Measurements from ENCODE around the gene ZMYM2. TPM values are rescaled to one million over a fixed set of nuclear protein-coding genes. Genes with fewer than 3 reads are reported as not detected.

The ZMYM2 gene
- total RNA-seq, 4 donors from 2014 or later, result 50.3 to 149 (median 77.1) TPM

GRCh38 chr13:20016649-20017364, 58.3 kb downstream of the ZMYM2 start:
- H3K4me3 ChIP-seq, result no peak overlapping the region
- H3K27ac ChIP-seq, result no peak overlapping the region
- H3K9me3 ChIP-seq, result peaks cover 0 to 9% (median 0%) of the 10 kb centered on the region in 4 donors
- H3K36me3 ChIP-seq, result peaks cover 0 to 64% (median 0%) of the 10 kb centered on the region in 3 donors
- no peaks in the 10 kb centered on the region for H3K27me3 ChIP-seq
- no peak for DNase-seq
- TF ChIP-seq CTCF (IDR thresholded peaks at IDR 0.05) (no peak), POLR2A (IDR thresholded peaks at IDR 0.05) (no peak)
- no peaks in the 10 kb centered on the region for H3K4me1 ChIP-seq

GRCh38 chr13:20017365-20017711, 58.8 kb downstream of the ZMYM2 start:
- Histone ChIP-seq H3K27ac (no peak overlapping the region), H3K4me1 (no peaks in the 10 kb centered on the region), H3K27me3 (no peaks in the 10 kb centered on the region), H3K36me3 (peaks cover 0 to 60% (median 0%) of the 10 kb centered on the region in 3 donors), H3K9me3 (peaks cover 0 to 9% (median 0%) of the 10 kb centered on the region in 4 donors), H3K4me3 (no peak overlapping the region)
- TF ChIP-seq CTCF (IDR thresholded peaks at IDR 0.05), result no peak
- TF ChIP-seq POLR2A (IDR thresholded peaks at IDR 0.05), result no peak
- no peak for DNase-seq

DNA sequence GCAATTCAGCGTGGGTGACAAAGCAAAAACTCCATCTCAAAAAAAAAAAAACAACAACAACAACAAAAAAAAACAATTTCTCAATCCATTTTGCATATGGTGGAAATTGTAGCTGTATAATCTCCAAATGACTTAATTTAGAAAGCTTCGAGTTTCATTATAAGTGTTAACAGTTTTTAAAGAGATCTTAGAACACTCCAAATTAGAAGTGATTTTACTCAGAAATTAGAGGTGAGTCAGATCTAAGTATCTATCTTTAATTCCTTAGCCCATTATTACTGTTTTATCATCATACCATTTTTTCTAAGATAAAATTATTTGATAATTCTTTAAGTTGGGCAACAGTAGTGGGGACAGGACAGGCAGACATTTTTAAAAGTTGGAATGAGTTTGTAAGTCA, 60.5 kb downstream of the ZMYM2 start:
- H3K9me3 ChIP-seq, result peaks cover 0 to 9% (median 0%) of the 10 kb centered on the region in 4 donors
- H3K4me3 ChIP-seq, result no peak overlapping the region
- DNase-seq, result no peak
- no peak overlapping the region for H3K27ac ChIP-seq
- TF ChIP-seq POLR2A (IDR thresholded peaks at IDR 0.05) (no peak), CTCF (IDR thresholded peaks at IDR 0.05) (no peak)
- H3K36me3 ChIP-seq, result peaks cover 0 to 56% (median 0%) of the 10 kb centered on the region in 3 donors
- no peaks in the 10 kb centered on the region for H3K27me3 ChIP-seq
- H3K4me1 ChIP-seq, result no peaks in the 10 kb centered on the region

DNA sequence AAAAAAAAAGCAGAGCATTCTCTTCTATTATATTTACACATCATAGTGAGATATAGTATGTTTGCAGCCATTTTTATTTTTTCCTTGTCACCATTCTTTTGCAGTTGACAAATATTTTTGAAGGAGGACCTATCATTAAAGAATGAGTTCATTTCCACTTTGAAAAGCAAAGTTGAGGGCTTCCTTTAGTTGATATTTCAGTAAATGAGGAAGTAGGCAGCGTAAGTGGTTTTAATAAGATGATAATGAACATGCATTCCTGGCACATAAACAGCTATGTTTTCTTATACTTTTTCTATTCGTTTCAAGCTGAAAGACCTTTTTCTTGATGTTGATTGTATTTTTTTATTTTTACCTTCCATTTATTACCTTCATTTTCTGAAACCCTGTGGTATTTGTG, 66.2 kb downstream of the ZMYM2 start:
- Histone ChIP-seq H3K36me3 (peaks cover 0 to 49% (median 0%) of the 10 kb centered on the region in 3 donors), H3K9me3 (no peaks in the 10 kb centered on the region), H3K27me3 (no peaks in the 10 kb centered on the region), H3K4me1 (no peaks in the 10 kb centered on the region), H3K27ac (no peak overlapping the region), H3K4me3 (no peak overlapping the region)
- TF ChIP-seq CTCF (IDR thresholded peaks at IDR 0.05) (no peak), POLR2A (IDR thresholded peaks at IDR 0.05) (no peak)
- no peak for DNase-seq

- TF ChIP-seq POLR2A (IDR thresholded peaks at IDR 0.05), result no peak
- no peak for TF ChIP-seq CTCF (IDR thresholded peaks at IDR 0.05)
- H3K4me3 ChIP-seq, result no peak overlapping the region
- peaks cover 0 to 57% (median 0%) of the 10 kb centered on the region in 3 donors for H3K36me3 ChIP-seq
- H3K4me1 ChIP-seq, result no peaks in the 10 kb centered on the region
- no peaks in the 10 kb centered on the region for H3K27me3 ChIP-seq
- H3K9me3 ChIP-seq, result no peaks in the 10 kb centered on the region
- H3K27ac ChIP-seq, result no peak overlapping the region
- DNase-seq, result no peak
Observed at GRCh38 chr13:20028953-20029352, 70.4 kb downstream of the ZMYM2 start.
